Measurements from ENCODE around the gene TMPRSS15.

TMPRSS15 gene

GRCh38 chr21:18294100-18294499 is 109.5 kb downstream of the TMPRSS15 start:
- no peak for DNase-seq (ENCODE audit: low spot score)
- H3K27ac ChIP-seq, result no peak overlapping the region
- H3K4me3 ChIP-seq, result no peak overlapping the region
- no peak for TF ChIP-seq CTCF (IDR thresholded peaks at IDR 0.05)

- no peak overlapping the region for H3K4me3 ChIP-seq
- no peak for TF ChIP-seq CTCF (IDR thresholded peaks at IDR 0.05)
- H3K27ac ChIP-seq, result no peak overlapping the region
- DNase-seq (ENCODE audit: low spot score), result no peak
These were observed 113.7 kb downstream of the TMPRSS15 start for GRCh38 chr21:18289876-18290275.

- TF ChIP-seq CTCF (IDR thresholded peaks at IDR 0.05), result no peak
- H3K4me3 ChIP-seq, result no peak overlapping the region
- DNase-seq (ENCODE audit: low spot score), result no peak
- no peak overlapping the region for H3K27ac ChIP-seq
These were observed 118.2 kb downstream of the TMPRSS15 start for GRCh38 chr21:18285379-18285778.

- Histone ChIP-seq H3K27ac (no peak overlapping the region), H3K4me3 (no peak overlapping the region)
- no peak for TF ChIP-seq CTCF (IDR thresholded peaks at IDR 0.05)
- DNase-seq (ENCODE audit: low spot score), result no peak
These were observed 127.8 kb downstream of the TMPRSS15 start for GRCh38 chr21:18275781-18276180.

- DNase-seq (ENCODE audit: low spot score), result no peak
- no peak for TF ChIP-seq CTCF (IDR thresholded peaks at IDR 0.05)
- no peak overlapping the region for H3K4me3 ChIP-seq
- H3K27ac ChIP-seq, result no peak overlapping the region
These were observed 129.2 kb downstream of the TMPRSS15 start for GRCh38 chr21:18274370-18274769.

GRCh38 chr21:18273400-18273799 is 130.2 kb downstream of the TMPRSS15 start:
- DNase-seq (ENCODE audit: low spot score), result no peak
- no peak overlapping the region for H3K27ac ChIP-seq
- H3K4me3 ChIP-seq, result no peak overlapping the region
- no peak for TF ChIP-seq CTCF (IDR thresholded peaks at IDR 0.05)

- no peak overlapping the region for H3K27ac ChIP-seq
- H3K4me3 ChIP-seq, result no peak overlapping the region
- no peak for DNase-seq (ENCODE audit: low spot score)
- no peak for TF ChIP-seq CTCF (IDR thresholded peaks at IDR 0.05)
These were observed 133.7 kb downstream of the TMPRSS15 start for GRCh38 chr21:18269856-18270255.

Data from coronary artery (tissue), 2 donors.